Lower leg skin (tissue), 4 donors: ENCODE data around the gene NES. TPM values are rescaled to one million over a fixed set of nuclear protein-coding genes. Genes with fewer than 3 reads are reported as not detected.

Experiments used
- DNase-seq, 2 donors: peaks; one replicate each; pipeline ENCODE4 v3.0.0-alpha.2; 2019; ENCODE audit warnings: low spot score in 2 of 2
- H3K4me3 ChIP-seq: fragments of 200-600 bp; sonication (generic); 2 replicates; pipeline ENCODE4 v1.5.1; 2017; ENCODE audit warnings: mild to moderate bottlenecking, low read depth; ENCODE audit not compliant: poor library complexity, severe bottlenecking
- CTCF ChIP-seq, 3 donors: fragments of 450-650 bp; IDR thresholded peaks; one replicate each; pipeline ENCODE4 v1.5.1; 2016; ENCODE audit warnings: antibody characterized with exemption in 3 of 3, mild to moderate bottlenecking in 3 of 3, moderate library complexity in 2 of 3
- POLR2A ChIP-seq, 2 donors: fragments of 450-650 bp; IDR thresholded peaks; one replicate each; pipeline ENCODE4 v1.6.1; 2016 to 2017; ENCODE audit warnings: antibody characterized with exemption in 2 of 2, mild to moderate bottlenecking in 1 of 2, moderate library complexity in 1 of 2
- WGBS, 2 donors: methylation state at CpG; one replicate each; pipeline ENCODE4 v1.1.5; 2018; 5-methylcytosine and 5-hydroxymethylcytosine counted together
- intact Hi-C: fragments of 100-400 bp; cut with DNase I; formaldehyde crosslinking; loops from one replicate; pipeline ENCODE4 v1.15.0; 2023; ENCODE audit warnings: low total_unique reads
- total RNA-seq, 4 donors: library from RNA; depleted of rRNA; stranded (reverse); fragments of >200 nt; gene quantifications; one replicate each; pipeline ENCODE4 v1.1.0, GENCODE V29; 2016

Gene NES
- total RNA-seq, 4 donors from 2014 or later, result 2.4 to 8.9 (median 5.0) TPM

GRCh38 chr1:156660752-156661112 is 16.5 kb downstream of the NES start:
- no peak for DNase-seq
- H3K4me3 ChIP-seq, result no peak overlapping the region
- intact Hi-C loops, result no loop called here
- WGBS, 2 donors, result 72 to 78% methylated on average over 2 of the region's 2 CpGs
- TF ChIP-seq CTCF (IDR thresholded peaks at IDR 0.05), result no peak
- no peak for TF ChIP-seq POLR2A (IDR thresholded peaks at IDR 0.05)

- intact Hi-C loops, result loop anchor here (5.0 kb wide), 1 partner anchor 38 kb away; no protein-coding TSS in a partner anchor
- peak; percentile 89 to 99 for DNase-seq
- no peak overlapping the region for H3K4me3 ChIP-seq
- WGBS, 2 donors, result 12 to 15% methylated on average over 37 to 38 of the region's 38 CpGs
- no peak for TF ChIP-seq POLR2A (IDR thresholded peaks at IDR 0.05)
- peak in 2 of 3 donors; percentile 68 to 93 for TF ChIP-seq CTCF (IDR thresholded peaks at IDR 0.05)
These were observed 17.0 kb downstream of the NES start for GRCh38 chr1:156659988-156660751.

- DNase-seq, result no peak
- TF ChIP-seq POLR2A (IDR thresholded peaks at IDR 0.05) (no peak), CTCF (IDR thresholded peaks at IDR 0.05) (no peak)
- WGBS, 2 donors, result 16 to 32% methylated on average over 6 of the region's 6 CpGs
- no peak overlapping the region for H3K4me3 ChIP-seq
- intact Hi-C loops, result loop anchor here (5.0 kb wide), 1 partner anchor 37 kb away; no protein-coding TSS in a partner anchor
These were observed 17.6 kb downstream of the NES start for GRCh38 chr1:156659661-156659987.

- intact Hi-C loops, result loop anchor here (5.0 kb wide), 1 partner anchor 37 kb away; no protein-coding TSS in a partner anchor
- TF ChIP-seq POLR2A (IDR thresholded peaks at IDR 0.05), result no peak
- no peak for TF ChIP-seq CTCF (IDR thresholded peaks at IDR 0.05)
- H3K4me3 ChIP-seq, result no peak overlapping the region
- DNase-seq, result no peak
- WGBS, 2 donors, result 64 to 75% methylated on average over 7 to 10 of the region's 10 CpGs
These were observed 18.1 kb downstream of the NES start for GRCh38 chr1:156658945-156659574.

GRCh38 chr1:156658496-156658895 is 18.7 kb downstream of the NES start:
- WGBS, 2 donors, result 88 to 90% methylated on average over 14 of the region's 14 CpGs
- TF ChIP-seq POLR2A (IDR thresholded peaks at IDR 0.05) (no peak), CTCF (IDR thresholded peaks at IDR 0.05) (no peak)
- intact Hi-C loops, result loop anchor here (5.0 kb wide), 1 partner anchor 36 kb away; no protein-coding TSS in a partner anchor
- no peak overlapping the region for H3K4me3 ChIP-seq
- no peak for DNase-seq
